H1 (cell line): ENCODE data around the gene STXBP6. TPM values are rescaled to one million over a fixed set of nuclear protein-coding genes. Genes with fewer than 3 reads are reported as not detected.

ENCODE experiments used
- CHD7 ChIP-seq: fragments of 300-600 bp; sonication (generic); IDR thresholded peaks from 2 replicates; pipeline ENCODE4 v1.7.1; 2012; ENCODE audit warnings: low read length, moderate library complexity, mild to moderate bottlenecking, inconsistent platforms; ENCODE audit not compliant: insufficient replicate concordance
- E2F6 ChIP-seq: IDR thresholded peaks from 2 replicates; pipeline ENCODE4 v1.6.1; 2012; ENCODE audit warnings: inconsistent platforms
- RXRA ChIP-seq: IDR thresholded peaks from 2 replicates; pipeline ENCODE4 v1.6.1; 2011; ENCODE audit warnings: low read depth, mild to moderate bottlenecking, low read length, moderate library complexity; ENCODE audit not compliant: insufficient read depth
- YY1 ChIP-seq: IDR thresholded peaks from 2 replicates; pipeline ENCODE4 v1.6.1; 2011; ENCODE audit warnings: low read depth, mild to moderate bottlenecking, low read length
- polyA plus RNA-seq, 7 experiments: library from polyadenylated mRNA; depleted of rRNA in 3 of 7; stranded (reverse) in 5 of 7; unstranded in 2 of 7; fragments of >200 nt in 5 of 7; fragments of 200-250 nt in 2 of 7; gene quantifications; 1 replicate in 5 of 7; 2 replicates in 1 of 7; 4 replicates in 1 of 7; pipeline versions ENCODE4 v1.2.1 to v1.2.3, GENCODE V29; 2011 to 2013; ENCODE audit warnings: missing spikeins in 2 of 7, mixed read lengths in 2 of 7
- total RNA-seq: library from RNA; stranded (reverse); fragmentation: NEBNext Ultra II Directional; extraction: Animal tissue kit (Norgen Biotek cat#: 25700); gene quantifications from 2 replicates; pipeline ENCODE4 v1.2.1, GENCODE V29; 2021

The STXBP6 gene
- total and polyA plus RNA-seq, 2 of the 8 experiments (the other 6 are each of a cell fraction or from before 2014, with no cell fraction given), result 9.4 to 18.1 TPM

- TF ChIP-seq RXRA (no peak), YY1 (no peak), E2F6 (no peak), CHD7 (no peak)
Measured at GRCh38 chr14:25041898-25042297, 8.0 kb downstream of the STXBP6 start (continued).
